Endodermal cell (in vitro differentiated cells): ENCODE data around the gene MTREX. TPM values are rescaled to one million over a fixed set of nuclear protein-coding genes. Genes with fewer than 3 reads are reported as not detected.

Source experiments
- DNase-seq: peaks from one replicate; pipeline ENCODE4 v3.0.0-alpha.2; 2017
- H3K27ac ChIP-seq: 2 replicates; pipeline ENCODE4 v1.5.1; 2013; ENCODE audit warnings: mild to moderate bottlenecking, low read depth, low read length, moderate library complexity
- H3K27me3 ChIP-seq: 2 replicates; pipeline ENCODE4 v1.6.1; 2013; ENCODE audit warnings: mild to moderate bottlenecking, low read length, moderate library complexity; ENCODE audit not compliant: insufficient read depth, control insufficient read depth, poor library complexity, severe bottlenecking
- H3K36me3 ChIP-seq: 2 replicates; pipeline ENCODE4 v1.7.0; 2013; ENCODE audit warnings: mild to moderate bottlenecking, low read length, moderate library complexity; ENCODE audit not compliant: control insufficient read depth, insufficient read depth
- H3K4me1 ChIP-seq: one replicate; pipeline ENCODE4 v1.7.0; 2013; ENCODE audit warnings: low read length; ENCODE audit not compliant: control insufficient read depth, insufficient read depth
- H3K4me3 ChIP-seq: 2 replicates; pipeline ENCODE4 v1.5.1; 2013; ENCODE audit warnings: mild to moderate bottlenecking, low read length, moderate library complexity
- H3K9ac ChIP-seq: 2 replicates; pipeline ENCODE4 v1.6.1; 2013; ENCODE audit warnings: mild to moderate bottlenecking, low read length, moderate library complexity; ENCODE audit not compliant: poor library complexity, severe bottlenecking; ENCODE audit errors: extremely low read depth
- H3K9me3 ChIP-seq: 2 replicates; pipeline ENCODE4 v1.6.1; 2013; ENCODE audit warnings: mild to moderate bottlenecking, low read length, moderate library complexity; ENCODE audit not compliant: control insufficient read depth
- H3K27ac Mint-ChIP-seq: 2 replicates; pipeline ENCODE4 v1.8.0; 2020; ENCODE audit warnings: mixed read lengths
- H3K27me3 Mint-ChIP-seq: 2 replicates; pipeline ENCODE4 v1.8.0; 2021; ENCODE audit warnings: mild to moderate bottlenecking, mixed read lengths; ENCODE audit not compliant: insufficient read depth
- H3K36me3 Mint-ChIP-seq: 2 replicates; pipeline ENCODE4 v1.8.0; 2020; ENCODE audit warnings: low read depth, mixed read lengths
- H3K4me1 Mint-ChIP-seq: 2 replicates; pipeline ENCODE4 v1.8.0; 2020; ENCODE audit warnings: mixed read lengths
- H3K4me3 Mint-ChIP-seq: 2 replicates; pipeline ENCODE4 v1.8.0; 2020; ENCODE audit warnings: mild to moderate bottlenecking, moderate library complexity, mixed read lengths
- H3K9me3 Mint-ChIP-seq: 2 replicates; pipeline ENCODE4 v1.8.0; 2020; ENCODE audit warnings: mild to moderate bottlenecking, mixed read lengths
- CTCF ChIP-seq: fragments of 200-600 bp; sonication (generic); conservative IDR thresholded peaks from 2 replicates; pipeline ENCODE4 v1.5.0; 2021; ENCODE audit warnings: antibody characterized with exemption, mild to moderate bottlenecking
- WGBS, 2 experiments: methylation state at CpG; one replicate each; pipeline versions ENCODE4 v1.1.5 to v1.1.7; 2013; ENCODE audit warnings: missing lambda C conversion rate in 2 of 2, mixed read lengths in 1 of 2; ENCODE audit not compliant: insufficient coverage in 1 of 2, insufficient read length in 1 of 2; 5-methylcytosine and 5-hydroxymethylcytosine counted together
- total RNA-seq, 2 donors: library from RNA; stranded (reverse); fragmentation: NEBNext Ultra II Directional in 1 of 2; extraction: Animal tissue kit (Norgen Biotek cat#: 25700) in 1 of 2; gene quantifications; 2 replicates in 1 of 2; 3 replicates in 1 of 2; pipeline ENCODE4 v1.2.1, GENCODE V29; 2021

MTREX gene
- total RNA-seq, 2 donors from 2014 or later, result 91.0 to 106 TPM

- WGBS, 2 experiments, result 91 to 100% methylated on average over 1 of the region's 1 CpG
- Histone ChIP-seq H3K4me1 (peaks cover 13% of the 10 kb centered on the region), H3K27ac (no peak overlapping the region), H3K9me3 (no peaks in the 10 kb centered on the region), H3K27me3 (no peaks in the 10 kb centered on the region), H3K9ac (no peak overlapping the region), H3K4me3 (no peak overlapping the region), H3K36me3 (peaks cover 22% of the 10 kb centered on the region)
- Mint-ChIP-seq H3K27ac (peak overlapping the region; percentile 27), H3K36me3 (peaks cover 26% of the 10 kb centered on the region), H3K4me1 (peaks cover 48% of the 10 kb centered on the region), H3K27me3 (no peaks in the 10 kb centered on the region), H3K9me3 (no peaks in the 10 kb centered on the region), H3K4me3 (no peak overlapping the region)
- no peak for TF ChIP-seq CTCF
- DNase-seq, result no peak
These were observed 164.9 kb downstream of the MTREX start for GRCh38 chr5:55472642-55473041.

Other genes with a start within 250 kb of the MTREX start
- under 1 TPM in 1 of 2 donors, not detected in 1; 0.31 TPM for gene GZMA, start 205.3 kb upstream of the MTREX start, total RNA-seq
- gene GPX8, start 147.8 kb upstream of the MTREX start, total RNA-seq, result 10 to 100 TPM; 47.9 to 68.9 TPM
- gene CDC20B, start 134.8 kb upstream of the MTREX start, total RNA-seq, result under 1 TPM; 0.13 to 0.20 TPM
- 1 to 10 TPM in 1 of 2 donors, under 1 TPM in 1; 0.58 to 1.4 TPM for gene MCIDAS, start 80.7 kb upstream of the MTREX start, total RNA-seq
- 1 to 10 TPM; 5.1 to 9.7 TPM for gene CCNO, start 74.4 kb upstream of the MTREX start, total RNA-seq
- 10 to 100 TPM; 27.9 to 29.0 TPM for gene DHX29, start 295 bp upstream of the MTREX start, total RNA-seq
- 100 to 1,000 TPM in 1 of 2 donors, 10 to 100 TPM in 1; 29.0 to 100 TPM for gene PLPP1, start 227.0 kb downstream of the MTREX start, total RNA-seq